GM23338 (cell line): Measurements from ENCODE around the gene ACSS3. TPM values are rescaled to one million over a fixed set of nuclear protein-coding genes. Genes with fewer than 3 reads are reported as not detected.

Experiments used
- ATAC-seq: fragments of 200-7000 bp; cut with Tn5 transposase; 3 replicates; pipeline ENCODE4 v1.9.1; 2020
- DNase-seq: peaks from one replicate; pipeline ENCODE4 v3.0.0-alpha.2; 2015; ENCODE audit warnings: low spot score
- H2AFZ ChIP-seq: fragments of 200-600 bp; sonication (generic); 2 replicates; pipeline ENCODE4 v1.8.0; 2016; ENCODE audit warnings: antibody characterized with exemption, mild to moderate bottlenecking, moderate library complexity
- H3F3A ChIP-seq: fragments of 200-600 bp; sonication (generic); replicated peaks from 2 replicates; pipeline ENCODE4 v1.8.0; 2017; ENCODE audit warnings: antibody characterized with exemption, mixed run types, low read depth
- H3K27ac ChIP-seq: fragments of 200-600 bp; sonication (generic); 2 replicates; pipeline ENCODE4 v1.6.1; 2016; ENCODE audit warnings: low read depth
- H3K27me3 ChIP-seq: fragments of 200-600 bp; sonication (generic); 2 replicates; pipeline ENCODE4 v1.8.0; 2016; ENCODE audit warnings: mild to moderate bottlenecking, mixed run types, moderate library complexity; ENCODE audit not compliant: insufficient read depth
- H3K36me3 ChIP-seq: fragments of 200-600 bp; sonication (generic); 2 replicates; pipeline ENCODE4 v1.8.0; 2016; ENCODE audit warnings: mild to moderate bottlenecking; ENCODE audit not compliant: insufficient read depth
- H3K4me1 ChIP-seq: fragments of 200-600 bp; sonication (generic); 2 replicates; pipeline ENCODE4 v1.8.0; 2016; ENCODE audit warnings: mild to moderate bottlenecking, moderate library complexity; ENCODE audit not compliant: insufficient read depth
- H3K4me2 ChIP-seq: fragments of 200-600 bp; sonication (generic); 2 replicates; pipeline ENCODE4 v1.7.1; 2017; ENCODE audit warnings: mixed run types
- H3K4me3 ChIP-seq: fragments of 200-600 bp; sonication (generic); 2 replicates; pipeline ENCODE4 v1.6.1; 2016; ENCODE audit warnings: mixed run types
- H3K79me2 ChIP-seq: fragments of 200-600 bp; sonication (generic); replicated peaks from 2 replicates; pipeline ENCODE4 v1.8.0; 2017; ENCODE audit warnings: mild to moderate bottlenecking; ENCODE audit not compliant: insufficient read depth
- H3K9me2 ChIP-seq: fragments of 200-600 bp; sonication (generic); 2 replicates; pipeline ENCODE4 v1.8.0; 2017; ENCODE audit not compliant: insufficient read depth
- H4K20me1 ChIP-seq: fragments of 200-600 bp; sonication (generic); replicated peaks from 2 replicates; pipeline ENCODE4 v1.8.0; 2017; ENCODE audit warnings: mild to moderate bottlenecking; ENCODE audit not compliant: insufficient read depth
- H3K27ac Mint-ChIP-seq: 2 replicates; pipeline ENCODE4 v1.8.0; 2020; ENCODE audit warnings: inconsistent platforms, mild to moderate bottlenecking, moderate library complexity, mixed read lengths
- H3K27me3 Mint-ChIP-seq: 3 replicates; pipeline ENCODE4 v1.8.0; 2022; ENCODE audit warnings: low read depth, mild to moderate bottlenecking, moderate library complexity, mixed read lengths, inconsistent platforms; ENCODE audit not compliant: insufficient read depth, poor library complexity
- H3K36me3 Mint-ChIP-seq: 3 replicates; pipeline ENCODE4 v1.8.0; 2021; ENCODE audit warnings: low read depth, mild to moderate bottlenecking, inconsistent platforms, moderate library complexity, mixed read lengths
- H3K4me1 Mint-ChIP-seq: 3 replicates; pipeline ENCODE4 v1.8.0; 2020; ENCODE audit warnings: mild to moderate bottlenecking, inconsistent platforms, mixed read lengths
- H3K4me3 Mint-ChIP-seq: 3 replicates; pipeline ENCODE4 v1.8.0; 2021; ENCODE audit warnings: moderate library complexity, mild to moderate bottlenecking, inconsistent platforms, mixed read lengths
- H3K9me3 Mint-ChIP-seq: 3 replicates; pipeline ENCODE4 v1.8.0; 2020; ENCODE audit warnings: moderate library complexity, mild to moderate bottlenecking, inconsistent platforms, mixed read lengths
- CREB1 ChIP-seq: fragments of 250-450 bp; sonication (Bioruptor Pico); IDR thresholded peaks from 2 replicates; pipeline ENCODE4 v1.5.0; 2020; ENCODE audit warnings: low read depth, mild to moderate bottlenecking, moderate library complexity
- ETS1 ChIP-seq: IDR thresholded peaks from 2 replicates; pipeline ENCODE4 v1.6.1; 2016; ENCODE audit warnings: antibody characterized with exemption
- EZH2 ChIP-seq: fragments of 200-600 bp; sonication (generic); IDR thresholded peaks from one replicate; pipeline ENCODE4 v1.8.0; 2017; ENCODE audit warnings: antibody characterized with exemption, mild to moderate bottlenecking, low read depth; ENCODE audit not compliant: unreplicated experiment
- EZH2phosphoT487 ChIP-seq: fragments of 200-600 bp; sonication (generic); IDR thresholded peaks from one replicate; pipeline ENCODE4 v1.8.1; 2018; ENCODE audit warnings: antibody characterized with exemption; ENCODE audit not compliant: unreplicated experiment
- JUNB ChIP-seq: IDR thresholded peaks from one replicate; pipeline ENCODE4 v1.6.1; 2016; ENCODE audit warnings: antibody characterized with exemption; ENCODE audit not compliant: unreplicated experiment
- NANOG ChIP-seq: IDR thresholded peaks from 2 replicates; pipeline ENCODE4 v1.6.1; 2016; ENCODE audit warnings: antibody characterized with exemption, borderline replicate concordance
- POLR2AphosphoS5 ChIP-seq: IDR thresholded peaks from 2 replicates; pipeline ENCODE4 v1.6.1; 2016; ENCODE audit warnings: antibody characterized with exemption, low read depth
- STAT1 ChIP-seq: IDR thresholded peaks from one replicate; pipeline ENCODE4 v1.6.1; 2016; ENCODE audit warnings: antibody characterized with exemption; ENCODE audit not compliant: unreplicated experiment
- ZNF114 ChIP-seq: fragments of 250-450 bp; sonication (Bioruptor Pico); IDR thresholded peaks from 2 replicates; pipeline ENCODE4 v1.5.0; 2020; ENCODE audit warnings: mild to moderate bottlenecking, moderate library complexity
- ZNF331 ChIP-seq: fragments of 250-450 bp; sonication (Bioruptor Pico); IDR thresholded peaks from 2 replicates; pipeline ENCODE4 v1.5.0; 2020; ENCODE audit warnings: low read depth, mild to moderate bottlenecking, moderate library complexity
- ZNF462 ChIP-seq: fragments of 250-450 bp; sonication (Bioruptor Pico); IDR thresholded peaks from 2 replicates; pipeline ENCODE4 v1.5.0; 2020; ENCODE audit warnings: mild to moderate bottlenecking, moderate library complexity
- polyA plus RNA-seq: library from polyadenylated mRNA; unstranded; fragments of >200 nt; fragmentation: Nextera tagmentation; extraction: Ambion mirVana; gene quantifications from 2 replicates; pipeline ENCODE4 v1.2.1, GENCODE V29; 2016
- total RNA-seq: library from RNA; depleted of rRNA; stranded (reverse); fragments of >200 nt; shearing (Covaris generic); gene quantifications from 2 replicates; pipeline ENCODE4 v1.2.3, GENCODE V29; 2014
- TF ChIP-seq, protein P1 (sequence below), 2 experiments: fragments of 200-600 bp in 1 of 2; sonication (generic) in 1 of 2; conservative IDR thresholded peaks; 2 replicates each; pipeline versions ENCODE4 v1.5.1 to v1.6.1; 2016 to 2017; ENCODE audit warnings: antibody characterized with exemption in 2 of 2, low read depth in 2 of 2, mild to moderate bottlenecking in 2 of 2, moderate library complexity in 1 of 2
- TF ChIP-seq, protein P2 (sequence below): IDR thresholded peaks from one replicate; pipeline ENCODE4 v1.6.1; 2018; ENCODE audit warnings: antibody characterized with exemption; ENCODE audit not compliant: unreplicated experiment

The ACSS3 gene
- total and polyA plus RNA-seq, 2 experiments from 2014 or later = 7.4 to 28.9 TPM

- TF ChIP-seq JUNB (no peak), EZH2 (no peak), EZH2phosphoT487 (no peak), STAT1 (no peak), ETS1 (no peak), ZNF462 (no peak), NANOG (no peak), CREB1 (CRISPR knock-in tag) (no peak), ZNF331 (CRISPR knock-in tag) (no peak), ZNF114 (CRISPR knock-in tag) (no peak), POLR2AphosphoS5 (no peak)
- TF ChIP-seq, protein P1, sequence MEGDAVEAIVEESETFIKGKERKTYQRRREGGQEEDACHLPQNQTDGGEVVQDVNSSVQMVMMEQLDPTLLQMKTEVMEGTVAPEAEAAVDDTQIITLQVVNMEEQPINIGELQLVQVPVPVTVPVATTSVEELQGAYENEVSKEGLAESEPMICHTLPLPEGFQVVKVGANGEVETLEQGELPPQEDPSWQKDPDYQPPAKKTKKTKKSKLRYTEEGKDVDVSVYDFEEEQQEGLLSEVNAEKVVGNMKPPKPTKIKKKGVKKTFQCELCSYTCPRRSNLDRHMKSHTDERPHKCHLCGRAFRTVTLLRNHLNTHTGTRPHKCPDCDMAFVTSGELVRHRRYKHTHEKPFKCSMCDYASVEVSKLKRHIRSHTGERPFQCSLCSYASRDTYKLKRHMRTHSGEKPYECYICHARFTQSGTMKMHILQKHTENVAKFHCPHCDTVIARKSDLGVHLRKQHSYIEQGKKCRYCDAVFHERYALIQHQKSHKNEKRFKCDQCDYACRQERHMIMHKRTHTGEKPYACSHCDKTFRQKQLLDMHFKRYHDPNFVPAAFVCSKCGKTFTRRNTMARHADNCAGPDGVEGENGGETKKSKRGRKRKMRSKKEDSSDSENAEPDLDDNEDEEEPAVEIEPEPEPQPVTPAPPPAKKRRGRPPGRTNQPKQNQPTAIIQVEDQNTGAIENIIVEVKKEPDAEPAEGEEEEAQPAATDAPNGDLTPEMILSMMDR (conservative IDR thresholded peaks at IDR 0.05; ENCODE audit: low read depth in 2 of 2) = no peak
- TF ChIP-seq, protein P2, sequence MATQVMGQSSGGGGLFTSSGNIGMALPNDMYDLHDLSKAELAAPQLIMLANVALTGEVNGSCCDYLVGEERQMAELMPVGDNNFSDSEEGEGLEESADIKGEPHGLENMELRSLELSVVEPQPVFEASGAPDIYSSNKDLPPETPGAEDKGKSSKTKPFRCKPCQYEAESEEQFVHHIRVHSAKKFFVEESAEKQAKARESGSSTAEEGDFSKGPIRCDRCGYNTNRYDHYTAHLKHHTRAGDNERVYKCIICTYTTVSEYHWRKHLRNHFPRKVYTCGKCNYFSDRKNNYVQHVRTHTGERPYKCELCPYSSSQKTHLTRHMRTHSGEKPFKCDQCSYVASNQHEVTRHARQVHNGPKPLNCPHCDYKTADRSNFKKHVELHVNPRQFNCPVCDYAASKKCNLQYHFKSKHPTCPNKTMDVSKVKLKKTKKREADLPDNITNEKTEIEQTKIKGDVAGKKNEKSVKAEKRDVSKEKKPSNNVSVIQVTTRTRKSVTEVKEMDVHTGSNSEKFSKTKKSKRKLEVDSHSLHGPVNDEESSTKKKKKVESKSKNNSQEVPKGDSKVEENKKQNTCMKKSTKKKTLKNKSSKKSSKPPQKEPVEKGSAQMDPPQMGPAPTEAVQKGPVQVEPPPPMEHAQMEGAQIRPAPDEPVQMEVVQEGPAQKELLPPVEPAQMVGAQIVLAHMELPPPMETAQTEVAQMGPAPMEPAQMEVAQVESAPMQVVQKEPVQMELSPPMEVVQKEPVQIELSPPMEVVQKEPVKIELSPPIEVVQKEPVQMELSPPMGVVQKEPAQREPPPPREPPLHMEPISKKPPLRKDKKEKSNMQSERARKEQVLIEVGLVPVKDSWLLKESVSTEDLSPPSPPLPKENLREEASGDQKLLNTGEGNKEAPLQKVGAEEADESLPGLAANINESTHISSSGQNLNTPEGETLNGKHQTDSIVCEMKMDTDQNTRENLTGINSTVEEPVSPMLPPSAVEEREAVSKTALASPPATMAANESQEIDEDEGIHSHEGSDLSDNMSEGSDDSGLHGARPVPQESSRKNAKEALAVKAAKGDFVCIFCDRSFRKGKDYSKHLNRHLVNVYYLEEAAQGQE = no peak
- DNase-seq (no peak), ATAC-seq (no peak)
- no peak overlapping the region for H3K27ac Mint-ChIP-seq
- Histone ChIP-seq H3K4me2 (no peak overlapping the region), H3K4me1 (no peaks in the 10 kb centered on the region; the same call in none of the 2 replicates), H3F3A (no peaks in the 10 kb centered on the region), H3K4me3 (no peak overlapping the region), H3K9me2 (no peaks in the 10 kb centered on the region), H4K20me1 (no peaks in the 10 kb centered on the region), H3K27me3 (no peaks in the 10 kb centered on the region), H2AFZ (no peak overlapping the region), H3K27ac (no peak overlapping the region), H3K79me2 (no peaks in the 10 kb centered on the region), H3K36me3 (no peaks in the 10 kb centered on the region)
- H3K4me3 Mint-ChIP-seq = no peak overlapping the region
- no peaks in the 10 kb centered on the region for H3K36me3 Mint-ChIP-seq
- no peaks in the 10 kb centered on the region for H3K9me3 Mint-ChIP-seq
- no peaks in the 10 kb centered on the region for H3K27me3 Mint-ChIP-seq
- H3K4me1 Mint-ChIP-seq = peaks cover 9% of the 10 kb centered on the region; the same call in 2 of the 3 replicates
These were observed 153.9 kb downstream of the ACSS3 start for GRCh38 chr12:81231574-81232368.
